Endothelial cell of umbilical vein (primary cell): ENCODE data around the gene MAP1B.

Source experiments
- EZH2 ChIP-seq: IDR thresholded peaks from 2 replicates; pipeline ENCODE4 v1.6.1; 2012; ENCODE audit warnings: borderline replicate concordance, low read depth, mild to moderate bottlenecking, moderate library complexity, low read length, inconsistent platforms; ENCODE audit not compliant: severe bottlenecking
- FOS ChIP-seq: IDR thresholded peaks from 2 replicates; pipeline ENCODE4 v1.6.1; 2011; ENCODE audit warnings: mild to moderate bottlenecking, low read length, moderate library complexity, borderline replicate concordance; ENCODE audit not compliant: insufficient read depth
- MYC ChIP-seq: IDR thresholded peaks from one replicate; pipeline ENCODE4 v1.6.1; 2011; ENCODE audit warnings: mild to moderate bottlenecking, low read depth, low read length
- POLR2A ChIP-seq: IDR thresholded peaks from 2 replicates; pipeline ENCODE4 v1.6.1; 2012; ENCODE audit warnings: low read depth, mild to moderate bottlenecking, control low read depth, low read length
- POLR2AphosphoS5 ChIP-seq: IDR thresholded peaks from 2 replicates; pipeline ENCODE4 v1.6.1; 2012; ENCODE audit warnings: low read depth, mild to moderate bottlenecking, control low read depth, low read length, moderate library complexity; ENCODE audit not compliant: insufficient read depth
- TF ChIP-seq, protein P1 (sequence below), 2 donors: IDR thresholded peaks; 1 replicate in 1 of 2; 2 replicates in 1 of 2; pipeline ENCODE4 v1.5.1; 2011; ENCODE audit warnings: low read length in 2 of 2, mild to moderate bottlenecking in 2 of 2, moderate library complexity in 2 of 2, control low read depth in 1 of 2, inconsistent platforms in 1 of 2, low read depth in 1 of 2; ENCODE audit not compliant: insufficient read depth in 1 of 2; ENCODE audit errors: extremely low read depth in 1 of 2
- TF ChIP-seq, protein P2 (sequence below): IDR thresholded peaks from 2 replicates; pipeline ENCODE4 v1.6.1; 2011; ENCODE audit not compliant: insufficient read depth, insufficient read length

DNA sequence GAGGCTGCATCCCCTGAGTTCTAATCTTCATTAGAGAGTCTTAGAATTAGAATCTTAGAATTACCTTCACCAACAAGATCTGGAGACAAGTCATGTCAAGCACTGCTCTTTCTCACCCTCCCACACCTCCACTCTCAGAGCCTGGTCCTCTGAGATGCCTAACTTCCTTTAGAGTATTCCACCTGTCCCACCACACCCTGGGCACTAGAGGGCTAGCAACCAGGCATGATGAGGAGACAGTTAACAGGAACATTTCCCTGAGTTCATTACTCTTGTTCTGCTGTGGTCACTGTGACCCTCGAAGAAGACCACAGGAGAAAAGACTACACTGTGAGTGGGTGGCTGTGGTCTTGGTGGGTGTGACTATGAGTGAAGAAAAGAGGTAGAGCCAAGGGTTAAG, 25.2 kb upstream of the MAP1B start:
- TF ChIP-seq, protein P1, sequence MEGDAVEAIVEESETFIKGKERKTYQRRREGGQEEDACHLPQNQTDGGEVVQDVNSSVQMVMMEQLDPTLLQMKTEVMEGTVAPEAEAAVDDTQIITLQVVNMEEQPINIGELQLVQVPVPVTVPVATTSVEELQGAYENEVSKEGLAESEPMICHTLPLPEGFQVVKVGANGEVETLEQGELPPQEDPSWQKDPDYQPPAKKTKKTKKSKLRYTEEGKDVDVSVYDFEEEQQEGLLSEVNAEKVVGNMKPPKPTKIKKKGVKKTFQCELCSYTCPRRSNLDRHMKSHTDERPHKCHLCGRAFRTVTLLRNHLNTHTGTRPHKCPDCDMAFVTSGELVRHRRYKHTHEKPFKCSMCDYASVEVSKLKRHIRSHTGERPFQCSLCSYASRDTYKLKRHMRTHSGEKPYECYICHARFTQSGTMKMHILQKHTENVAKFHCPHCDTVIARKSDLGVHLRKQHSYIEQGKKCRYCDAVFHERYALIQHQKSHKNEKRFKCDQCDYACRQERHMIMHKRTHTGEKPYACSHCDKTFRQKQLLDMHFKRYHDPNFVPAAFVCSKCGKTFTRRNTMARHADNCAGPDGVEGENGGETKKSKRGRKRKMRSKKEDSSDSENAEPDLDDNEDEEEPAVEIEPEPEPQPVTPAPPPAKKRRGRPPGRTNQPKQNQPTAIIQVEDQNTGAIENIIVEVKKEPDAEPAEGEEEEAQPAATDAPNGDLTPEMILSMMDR (IDR thresholded peaks at IDR 0.05; ENCODE audit: extremely low read depth in 1 of 2, insufficient read depth in 1 of 2, low read depth in 1 of 2, low read length in 2 of 2) = no peak
- TF ChIP-seq FOS (no peak), POLR2A (no peak), EZH2 (no peak), POLR2AphosphoS5 (no peak), MYC (no peak)
- TF ChIP-seq, protein P2, sequence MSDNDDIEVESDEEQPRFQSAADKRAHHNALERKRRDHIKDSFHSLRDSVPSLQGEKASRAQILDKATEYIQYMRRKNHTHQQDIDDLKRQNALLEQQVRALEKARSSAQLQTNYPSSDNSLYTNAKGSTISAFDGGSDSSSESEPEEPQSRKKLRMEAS = no peak
